ENCODE data around the gene EMILIN2.

DNA sequence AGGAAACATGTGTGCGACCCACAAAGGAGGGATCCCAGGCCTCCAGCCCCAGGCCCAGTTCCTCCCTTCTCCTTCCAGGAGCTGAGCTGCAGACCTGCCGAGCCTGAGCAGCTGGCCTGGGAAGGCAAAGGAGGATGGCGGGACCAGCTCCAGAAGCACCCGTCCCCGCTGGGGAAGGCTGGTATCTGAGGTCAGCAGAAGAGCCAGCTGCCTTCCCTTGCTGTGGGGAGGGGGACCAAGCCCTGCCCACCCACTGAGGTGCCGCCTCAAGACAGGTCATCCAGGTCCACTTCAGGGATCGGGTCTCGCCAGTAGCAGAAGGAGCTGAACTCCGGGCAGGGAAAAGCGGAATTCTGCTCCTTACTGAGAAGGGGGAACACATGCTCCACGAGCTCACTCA lies 73.2 kb downstream of the EMILIN2 start:
- TF ChIP-seq, protein P1, sequence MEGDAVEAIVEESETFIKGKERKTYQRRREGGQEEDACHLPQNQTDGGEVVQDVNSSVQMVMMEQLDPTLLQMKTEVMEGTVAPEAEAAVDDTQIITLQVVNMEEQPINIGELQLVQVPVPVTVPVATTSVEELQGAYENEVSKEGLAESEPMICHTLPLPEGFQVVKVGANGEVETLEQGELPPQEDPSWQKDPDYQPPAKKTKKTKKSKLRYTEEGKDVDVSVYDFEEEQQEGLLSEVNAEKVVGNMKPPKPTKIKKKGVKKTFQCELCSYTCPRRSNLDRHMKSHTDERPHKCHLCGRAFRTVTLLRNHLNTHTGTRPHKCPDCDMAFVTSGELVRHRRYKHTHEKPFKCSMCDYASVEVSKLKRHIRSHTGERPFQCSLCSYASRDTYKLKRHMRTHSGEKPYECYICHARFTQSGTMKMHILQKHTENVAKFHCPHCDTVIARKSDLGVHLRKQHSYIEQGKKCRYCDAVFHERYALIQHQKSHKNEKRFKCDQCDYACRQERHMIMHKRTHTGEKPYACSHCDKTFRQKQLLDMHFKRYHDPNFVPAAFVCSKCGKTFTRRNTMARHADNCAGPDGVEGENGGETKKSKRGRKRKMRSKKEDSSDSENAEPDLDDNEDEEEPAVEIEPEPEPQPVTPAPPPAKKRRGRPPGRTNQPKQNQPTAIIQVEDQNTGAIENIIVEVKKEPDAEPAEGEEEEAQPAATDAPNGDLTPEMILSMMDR (IDR thresholded peaks at IDR 0.05): no peak
- TF ChIP-seq POLR2AphosphoS5 (IDR thresholded peaks at IDR 0.05) (no peak), POLR2A (IDR thresholded peaks at IDR 0.05; ENCODE audit: low read depth) (no peak), EP300 (IDR thresholded peaks at IDR 0.05) (no peak)
